Measurements from ENCODE around the gene CAPZB. TPM values are rescaled to one million over a fixed set of nuclear protein-coding genes. Genes with fewer than 3 reads are reported as not detected.
A peak's percentile ranks its signal among the peaks of the same experiment; 100 is the strongest.

CAPZB gene
- total RNA-seq, 1 experiment from 2014 or later, result 348 TPM

DNA sequence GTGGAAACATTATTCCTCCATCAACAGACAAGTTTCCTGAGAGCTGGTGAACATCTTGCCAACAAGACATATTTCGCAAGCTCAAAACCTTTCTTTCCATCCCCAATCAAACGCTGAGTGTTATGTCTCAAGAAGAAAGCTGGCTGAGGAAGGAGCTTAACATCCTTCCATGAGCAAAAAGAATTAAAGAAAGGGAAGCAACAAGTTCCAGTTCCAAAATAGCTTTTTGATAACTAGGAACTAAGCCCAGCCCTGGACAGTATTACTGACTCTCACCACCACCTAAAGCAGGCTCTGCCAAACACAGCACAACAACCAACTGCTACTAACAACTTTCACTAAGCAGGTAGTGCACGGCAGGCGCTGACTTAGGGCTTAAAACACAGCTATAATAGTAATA is 50.2 kb downstream of the CAPZB start:
- Histone ChIP-seq H2AFZ (ENCODE audit: low read length) (no peak overlapping the region), H3K27ac (ENCODE audit: insufficient read length, low read depth, low read length) (no peak overlapping the region), H3K79me1 (ENCODE audit: insufficient read depth, low read depth, low read length, poor library complexity, severe bottlenecking) (peaks cover 27% of the 10 kb centered on the region), H3K18ac (ENCODE audit: insufficient read length, low read depth, low read length) (no peak overlapping the region), H2BK120ac (ENCODE audit: low read depth, low read length, poor library complexity, severe bottlenecking) (no peak overlapping the region), H3K27me3 (ENCODE audit: insufficient read depth, low read length) (no peaks in the 10 kb centered on the region), H3K4me2 (ENCODE audit: insufficient read depth, insufficient read length, low read length) (no peak overlapping the region), H3K14ac (ENCODE audit: insufficient read depth, low read length) (no peak overlapping the region), H2BK5ac (ENCODE audit: insufficient read length, low read length) (no peak overlapping the region), H3K4ac (ENCODE audit: low read depth, low read length) (no peak overlapping the region), H4K20me1 (ENCODE audit: control insufficient read depth, insufficient read depth, insufficient read length) (peaks cover 2% of the 10 kb centered on the region), H3K79me2 (ENCODE audit: insufficient read depth, low read length) (peaks cover 65% of the 10 kb centered on the region), H3K9me3 (ENCODE audit: control insufficient read depth, low read depth, low read length) (no peaks in the 10 kb centered on the region), H2BK20ac (ENCODE audit: low read depth, low read length, poor library complexity, severe bottlenecking) (no peak overlapping the region), H3K9ac (ENCODE audit: extremely low read depth, insufficient read length, low read length) (no peak overlapping the region), H3K23ac (ENCODE audit: insufficient read length, low read depth, low read length) (no peak overlapping the region), H3K4me1 (ENCODE audit: insufficient read depth, low read length) (peaks cover 3% of the 10 kb centered on the region; the same call in 1 of the 2 replicates), H3K56ac (ENCODE audit: insufficient read length, low read depth, low read length) (no peak overlapping the region), H4K5ac (ENCODE audit: insufficient read length, low read depth, low read length) (no peak overlapping the region), H2BK12ac (ENCODE audit: insufficient read length, low read depth, low read length) (no peak overlapping the region), H3K23me2 (ENCODE audit: insufficient read length, low read depth, low read length, poor library complexity, severe bottlenecking) (no peaks in the 10 kb centered on the region), H4K8ac (replicated peaks; ENCODE audit: insufficient read length, low read depth, low read length) (no peak overlapping the region), H4K91ac (ENCODE audit: insufficient read length, low read depth, low read length) (no peak overlapping the region), H2AK5ac (ENCODE audit: insufficient read length, low read length) (no peak overlapping the region), H2BK15ac (ENCODE audit: low read depth, low read length) (no peak overlapping the region), H3T11ph (ENCODE audit: low read length) (no peak overlapping the region)
- TF ChIP-seq, protein P1, sequence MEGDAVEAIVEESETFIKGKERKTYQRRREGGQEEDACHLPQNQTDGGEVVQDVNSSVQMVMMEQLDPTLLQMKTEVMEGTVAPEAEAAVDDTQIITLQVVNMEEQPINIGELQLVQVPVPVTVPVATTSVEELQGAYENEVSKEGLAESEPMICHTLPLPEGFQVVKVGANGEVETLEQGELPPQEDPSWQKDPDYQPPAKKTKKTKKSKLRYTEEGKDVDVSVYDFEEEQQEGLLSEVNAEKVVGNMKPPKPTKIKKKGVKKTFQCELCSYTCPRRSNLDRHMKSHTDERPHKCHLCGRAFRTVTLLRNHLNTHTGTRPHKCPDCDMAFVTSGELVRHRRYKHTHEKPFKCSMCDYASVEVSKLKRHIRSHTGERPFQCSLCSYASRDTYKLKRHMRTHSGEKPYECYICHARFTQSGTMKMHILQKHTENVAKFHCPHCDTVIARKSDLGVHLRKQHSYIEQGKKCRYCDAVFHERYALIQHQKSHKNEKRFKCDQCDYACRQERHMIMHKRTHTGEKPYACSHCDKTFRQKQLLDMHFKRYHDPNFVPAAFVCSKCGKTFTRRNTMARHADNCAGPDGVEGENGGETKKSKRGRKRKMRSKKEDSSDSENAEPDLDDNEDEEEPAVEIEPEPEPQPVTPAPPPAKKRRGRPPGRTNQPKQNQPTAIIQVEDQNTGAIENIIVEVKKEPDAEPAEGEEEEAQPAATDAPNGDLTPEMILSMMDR (conservative IDR thresholded peaks at IDR 0.05), result no peak
- WGBS (ENCODE audit: extremely low coverage, insufficient read length, low lambda C conversion rate), result no CpG with 5 or more reads among the region's 4 CpGs
- H3K4me3 Mint-ChIP-seq, result no peak overlapping the region
- no peak for DNase-seq
- H3K27me3 Mint-ChIP-seq (ENCODE audit: low read depth), result no peaks in the 10 kb centered on the region
- H3K9me3 Mint-ChIP-seq, result no peaks in the 10 kb centered on the region
- H3K36me3 Mint-ChIP-seq (ENCODE audit: insufficient read depth in 1 of 3, low read depth in 3 of 3), result peaks cover 0 to 18% (median 12%) of the 10 kb centered on the region in 3 experiments; a peak in 4 of 7 replicates
- H3K27ac Mint-ChIP-seq, result peak overlapping the region in 1 of 3 experiments; percentile 70; a peak in 1 of 7 replicates
- peaks cover 11 to 18% of the 10 kb centered on the region in 2 experiments for H3K4me1 Mint-ChIP-seq

All from H9 (cell line).